Nephron progenitor cell (in vitro differentiated cells): ENCODE results near the gene FAM72A.
A peak's percentile ranks its signal among the peaks of the same experiment; 100 is the strongest.

Experiments
- DNase-seq: peaks from one replicate; pipeline ENCODE4 v3.0.0; 2021
- H3K27ac Mint-ChIP-seq: 2 replicates; pipeline ENCODE4 v1.8.0; 2021; ENCODE audit warnings: mild to moderate bottlenecking, moderate library complexity, mixed read lengths
- H3K27me3 Mint-ChIP-seq: 2 replicates; pipeline ENCODE4 v1.8.0; 2021; ENCODE audit warnings: mild to moderate bottlenecking, low read depth, mixed read lengths; ENCODE audit not compliant: poor library complexity
- H3K36me3 Mint-ChIP-seq: 2 replicates; pipeline ENCODE4 v1.8.0; 2021; ENCODE audit warnings: low read depth, mixed read lengths
- H3K4me1 Mint-ChIP-seq: 2 replicates; pipeline ENCODE4 v1.8.0; 2021; ENCODE audit warnings: mixed read lengths
- H3K4me3 Mint-ChIP-seq: 2 replicates; pipeline ENCODE4 v1.8.0; 2021; ENCODE audit warnings: mild to moderate bottlenecking, moderate library complexity, mixed read lengths
- H3K9me3 Mint-ChIP-seq: 2 replicates; pipeline ENCODE4 v1.8.0; 2021; ENCODE audit warnings: mild to moderate bottlenecking, moderate library complexity, mixed read lengths
- TF ChIP-seq, protein P1 (sequence below): fragments of 200-600 bp; sonication (generic); IDR thresholded peaks from 2 replicates; pipeline ENCODE4 v1.5.0; 2021; ENCODE audit warnings: antibody characterized with exemption

FAM72A gene

DNA sequence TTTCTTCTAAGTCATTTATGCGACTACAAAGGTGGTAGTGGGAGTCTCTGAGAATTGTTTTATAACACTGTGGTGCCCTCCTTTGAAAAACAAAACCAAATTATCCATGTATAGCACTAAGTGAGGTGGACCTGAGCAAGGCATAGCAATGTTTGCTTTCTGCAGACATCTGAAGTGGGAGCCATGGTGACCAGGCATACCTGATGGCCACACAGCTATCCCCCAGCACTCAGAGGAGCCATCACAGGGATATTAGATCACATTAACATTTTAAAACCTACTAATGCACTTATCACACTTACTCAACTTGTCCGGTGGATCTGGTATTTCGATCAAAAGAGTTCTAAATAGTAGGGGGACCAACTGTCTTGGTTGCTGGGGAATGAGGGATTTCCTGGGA lies 60.6 kb downstream of the FAM72A start:
- Mint-ChIP-seq H3K4me3 (no peak overlapping the region), H3K27ac (no peak overlapping the region), H3K27me3 (peaks cover 11% of the 10 kb centered on the region), H3K9me3 (peaks cover 20% of the 10 kb centered on the region), H3K36me3 (no peaks in the 10 kb centered on the region), H3K4me1 (peaks cover 43% of the 10 kb centered on the region)
- TF ChIP-seq, protein P1, sequence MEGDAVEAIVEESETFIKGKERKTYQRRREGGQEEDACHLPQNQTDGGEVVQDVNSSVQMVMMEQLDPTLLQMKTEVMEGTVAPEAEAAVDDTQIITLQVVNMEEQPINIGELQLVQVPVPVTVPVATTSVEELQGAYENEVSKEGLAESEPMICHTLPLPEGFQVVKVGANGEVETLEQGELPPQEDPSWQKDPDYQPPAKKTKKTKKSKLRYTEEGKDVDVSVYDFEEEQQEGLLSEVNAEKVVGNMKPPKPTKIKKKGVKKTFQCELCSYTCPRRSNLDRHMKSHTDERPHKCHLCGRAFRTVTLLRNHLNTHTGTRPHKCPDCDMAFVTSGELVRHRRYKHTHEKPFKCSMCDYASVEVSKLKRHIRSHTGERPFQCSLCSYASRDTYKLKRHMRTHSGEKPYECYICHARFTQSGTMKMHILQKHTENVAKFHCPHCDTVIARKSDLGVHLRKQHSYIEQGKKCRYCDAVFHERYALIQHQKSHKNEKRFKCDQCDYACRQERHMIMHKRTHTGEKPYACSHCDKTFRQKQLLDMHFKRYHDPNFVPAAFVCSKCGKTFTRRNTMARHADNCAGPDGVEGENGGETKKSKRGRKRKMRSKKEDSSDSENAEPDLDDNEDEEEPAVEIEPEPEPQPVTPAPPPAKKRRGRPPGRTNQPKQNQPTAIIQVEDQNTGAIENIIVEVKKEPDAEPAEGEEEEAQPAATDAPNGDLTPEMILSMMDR, result no peak
- DNase-seq, result no peak

DNA sequence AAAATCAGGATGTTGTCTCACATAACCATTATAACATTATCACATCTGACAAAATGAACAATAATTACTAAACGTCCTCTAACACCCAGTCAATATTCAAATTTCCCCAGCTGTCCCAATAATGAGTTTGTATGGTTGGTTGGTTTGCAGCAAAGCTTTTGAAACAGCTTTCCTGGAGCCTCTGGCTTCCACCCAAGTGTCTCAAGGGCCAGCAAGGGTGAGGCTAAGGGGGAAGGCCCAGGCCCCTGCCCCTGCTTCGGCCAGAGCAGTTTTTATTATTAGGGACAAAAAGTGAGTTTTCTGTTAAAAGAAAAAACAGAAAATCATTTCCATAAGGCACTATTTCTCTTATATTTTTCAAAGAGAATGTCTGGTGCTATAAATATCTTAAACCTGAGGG lies 66.4 kb downstream of the FAM72A start:
- no peak for DNase-seq
- Mint-ChIP-seq H3K4me1 (peaks cover 5% of the 10 kb centered on the region), H3K9me3 (peaks cover 16% of the 10 kb centered on the region), H3K4me3 (no peak overlapping the region), H3K27ac (peak overlapping the region; percentile 49), H3K36me3 (no peaks in the 10 kb centered on the region), H3K27me3 (peaks cover 11% of the 10 kb centered on the region)
- TF ChIP-seq, protein P1, result no peak
